Retinal pigment epithelial cell (primary cell): Measurements from ENCODE around the gene CD3D.
"Not testable (repeated sequence)": the region's sequence is repeated elsewhere in the genome, so short reads cannot be mapped to it uniquely, and the experiment has no call there.

ENCODE experiments used
- DNase-seq: peaks from one replicate; pipeline ENCODE4 v3.0.0-alpha.2; 2010; ENCODE audit warnings: low read depth
- H3K4me3 ChIP-seq: 2 replicates; pipeline ENCODE4 v1.5.1; 2011; ENCODE audit warnings: mild to moderate bottlenecking, low read length, control low read depth, moderate library complexity
- TF ChIP-seq, protein P1 (sequence below): conservative IDR thresholded peaks from 2 replicates; pipeline ENCODE4 v1.5.1; 2011; ENCODE audit warnings: low read depth, low read length, control low read depth, inconsistent platforms

The CD3D gene

DNA sequence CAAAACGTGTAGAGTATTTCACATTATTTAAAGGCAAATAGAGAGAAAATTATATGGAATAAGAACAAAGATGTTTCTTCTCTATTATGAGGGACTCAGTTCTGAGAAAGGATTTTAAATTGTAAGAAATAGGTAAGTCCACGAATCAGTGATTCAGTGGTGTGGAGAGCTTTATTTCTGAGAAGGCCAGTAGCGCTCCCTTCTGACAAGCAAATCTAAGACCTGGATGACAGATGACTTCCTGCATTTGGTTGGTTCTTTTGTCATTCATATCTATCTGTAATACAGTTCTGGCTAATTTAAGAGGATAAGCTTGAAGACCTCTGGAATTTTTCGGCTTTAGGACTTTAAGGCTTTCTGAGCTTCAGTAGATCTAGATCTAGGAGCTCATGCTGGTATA lies 31.0 kb downstream of the CD3D start:
- no peak for DNase-seq
- TF ChIP-seq, protein P1, sequence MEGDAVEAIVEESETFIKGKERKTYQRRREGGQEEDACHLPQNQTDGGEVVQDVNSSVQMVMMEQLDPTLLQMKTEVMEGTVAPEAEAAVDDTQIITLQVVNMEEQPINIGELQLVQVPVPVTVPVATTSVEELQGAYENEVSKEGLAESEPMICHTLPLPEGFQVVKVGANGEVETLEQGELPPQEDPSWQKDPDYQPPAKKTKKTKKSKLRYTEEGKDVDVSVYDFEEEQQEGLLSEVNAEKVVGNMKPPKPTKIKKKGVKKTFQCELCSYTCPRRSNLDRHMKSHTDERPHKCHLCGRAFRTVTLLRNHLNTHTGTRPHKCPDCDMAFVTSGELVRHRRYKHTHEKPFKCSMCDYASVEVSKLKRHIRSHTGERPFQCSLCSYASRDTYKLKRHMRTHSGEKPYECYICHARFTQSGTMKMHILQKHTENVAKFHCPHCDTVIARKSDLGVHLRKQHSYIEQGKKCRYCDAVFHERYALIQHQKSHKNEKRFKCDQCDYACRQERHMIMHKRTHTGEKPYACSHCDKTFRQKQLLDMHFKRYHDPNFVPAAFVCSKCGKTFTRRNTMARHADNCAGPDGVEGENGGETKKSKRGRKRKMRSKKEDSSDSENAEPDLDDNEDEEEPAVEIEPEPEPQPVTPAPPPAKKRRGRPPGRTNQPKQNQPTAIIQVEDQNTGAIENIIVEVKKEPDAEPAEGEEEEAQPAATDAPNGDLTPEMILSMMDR: no peak
- H3K4me3 ChIP-seq: no peak overlapping the region

DNA sequence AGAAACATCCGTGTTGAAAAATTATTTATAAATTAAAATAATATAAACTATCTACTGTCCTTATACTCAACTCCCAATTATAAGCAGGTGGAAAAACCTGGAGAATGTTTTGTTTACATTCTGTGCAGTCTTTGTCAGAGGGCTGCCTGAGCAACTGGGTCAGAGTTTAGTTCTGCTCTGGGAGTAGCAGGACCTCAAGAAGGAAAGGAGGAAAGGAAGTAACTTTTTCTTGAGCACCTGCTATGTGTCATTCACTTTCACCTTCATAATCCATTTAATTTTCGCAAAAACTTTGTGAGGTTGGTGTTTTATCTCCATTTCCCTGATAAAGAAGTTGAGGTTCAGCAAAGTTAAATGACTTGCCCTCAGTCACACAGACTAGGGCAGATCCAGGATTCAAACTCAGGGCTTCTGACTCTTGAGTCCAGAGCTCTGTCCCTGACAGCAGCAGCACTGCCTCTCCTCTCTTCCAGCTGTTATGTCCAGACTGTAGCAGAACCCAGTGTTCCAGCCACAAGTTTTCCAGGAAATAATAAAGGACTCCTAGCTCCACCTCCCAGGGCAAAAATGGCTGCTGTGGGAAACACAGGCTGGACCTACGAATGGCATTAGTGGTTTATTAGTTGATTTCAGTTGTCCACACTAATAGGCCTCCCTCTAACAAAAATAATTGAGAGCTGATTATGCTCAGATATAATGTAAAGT lies 31.6 kb downstream of the CD3D start:
- no peak overlapping the region for H3K4me3 ChIP-seq
- no peak for DNase-seq
- TF ChIP-seq, protein P1: no peak

DNA sequence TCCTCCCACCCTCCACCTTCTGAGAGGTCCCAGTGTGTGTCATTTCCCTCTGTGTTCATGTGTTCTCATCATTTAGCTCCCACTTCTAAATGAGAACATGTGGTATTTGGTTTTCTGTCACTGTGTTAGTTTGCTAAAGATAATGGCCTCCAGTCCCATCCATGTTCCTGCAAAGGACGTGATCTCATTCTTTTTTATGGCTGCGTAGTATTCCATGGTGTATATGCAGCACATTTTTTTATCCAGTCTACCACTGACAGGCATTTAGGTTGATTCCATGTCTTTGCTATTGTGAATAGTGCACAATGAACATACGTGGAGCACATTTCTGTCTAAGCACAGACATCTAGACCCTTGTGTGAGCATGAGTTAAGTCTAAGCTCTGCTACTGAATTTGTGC lies 32.2 kb downstream of the CD3D start:
- DNase-seq: no peak
- TF ChIP-seq, protein P1: no peak
- no peak overlapping the region for H3K4me3 ChIP-seq

DNA sequence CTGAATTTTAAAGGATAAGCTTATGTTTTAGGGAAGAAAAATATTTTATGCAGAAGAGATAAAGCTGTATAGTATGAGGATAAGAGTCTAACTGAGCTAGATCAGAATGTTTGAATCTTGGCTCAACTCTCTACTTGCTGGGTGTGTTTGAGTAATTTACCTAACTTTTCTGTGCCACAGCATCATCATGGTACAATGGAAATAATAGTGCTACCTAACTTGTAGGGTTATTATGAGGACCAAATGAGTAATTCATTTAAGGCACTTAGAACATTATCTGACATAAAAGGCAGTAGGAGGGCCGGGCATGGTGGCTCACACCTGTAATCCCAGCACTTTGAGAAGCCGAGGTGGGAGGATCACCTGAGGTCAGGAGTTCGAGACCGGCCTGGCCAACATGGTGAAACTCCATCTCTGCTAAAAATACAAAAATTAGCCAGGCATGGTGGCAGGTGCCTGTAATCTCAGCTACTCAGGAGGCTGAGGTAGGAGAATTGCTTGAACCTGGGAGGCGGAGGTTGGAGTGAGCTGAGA lies 33.4 kb downstream of the CD3D start:
- DNase-seq, H3K4me3 ChIP-seq: not testable (repeated sequence)

DNA sequence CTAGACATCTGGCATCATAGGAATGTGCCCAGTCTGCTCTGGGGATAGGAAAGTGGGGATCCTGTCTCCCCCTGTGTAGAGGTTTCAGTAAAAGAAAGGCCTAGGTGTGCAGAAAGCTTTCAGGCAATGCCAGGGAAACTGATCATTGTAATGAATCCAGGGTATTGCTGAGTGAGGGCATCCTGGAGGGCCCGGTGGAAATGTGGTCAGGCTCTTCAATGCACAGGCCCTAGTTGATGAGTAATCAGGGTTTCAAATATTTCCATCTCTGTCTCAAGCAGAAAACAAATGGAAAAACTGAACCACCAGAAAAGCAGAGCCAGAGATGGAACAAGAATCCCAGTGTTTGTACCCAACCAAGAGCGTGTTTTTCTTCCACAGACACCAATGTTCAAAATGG lies 35.9 kb downstream of the CD3D start:
- no peak overlapping the region for H3K4me3 ChIP-seq
- TF ChIP-seq, protein P1: no peak
- no peak for DNase-seq

DNA sequence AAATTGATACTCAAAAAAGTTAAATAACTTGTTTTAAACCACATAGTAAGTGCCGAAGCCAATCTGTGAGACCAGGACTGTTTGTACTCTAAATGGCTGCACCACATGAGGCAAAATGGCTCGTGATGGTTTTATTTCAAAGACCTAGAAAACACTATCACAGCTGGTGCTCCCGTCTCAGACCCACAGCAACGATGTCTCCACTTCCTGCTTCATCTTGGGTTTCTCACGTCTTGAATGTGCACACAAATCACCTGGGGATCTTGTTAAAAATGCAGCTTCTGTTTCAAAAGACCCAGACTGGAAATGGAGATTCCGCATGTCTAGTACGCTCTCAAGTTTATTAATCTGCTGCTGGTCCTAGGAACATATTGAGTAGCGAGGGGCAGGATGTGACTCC lies 36.8 kb downstream of the CD3D start:
- no peak overlapping the region for H3K4me3 ChIP-seq
- TF ChIP-seq, protein P1: no peak

DNA sequence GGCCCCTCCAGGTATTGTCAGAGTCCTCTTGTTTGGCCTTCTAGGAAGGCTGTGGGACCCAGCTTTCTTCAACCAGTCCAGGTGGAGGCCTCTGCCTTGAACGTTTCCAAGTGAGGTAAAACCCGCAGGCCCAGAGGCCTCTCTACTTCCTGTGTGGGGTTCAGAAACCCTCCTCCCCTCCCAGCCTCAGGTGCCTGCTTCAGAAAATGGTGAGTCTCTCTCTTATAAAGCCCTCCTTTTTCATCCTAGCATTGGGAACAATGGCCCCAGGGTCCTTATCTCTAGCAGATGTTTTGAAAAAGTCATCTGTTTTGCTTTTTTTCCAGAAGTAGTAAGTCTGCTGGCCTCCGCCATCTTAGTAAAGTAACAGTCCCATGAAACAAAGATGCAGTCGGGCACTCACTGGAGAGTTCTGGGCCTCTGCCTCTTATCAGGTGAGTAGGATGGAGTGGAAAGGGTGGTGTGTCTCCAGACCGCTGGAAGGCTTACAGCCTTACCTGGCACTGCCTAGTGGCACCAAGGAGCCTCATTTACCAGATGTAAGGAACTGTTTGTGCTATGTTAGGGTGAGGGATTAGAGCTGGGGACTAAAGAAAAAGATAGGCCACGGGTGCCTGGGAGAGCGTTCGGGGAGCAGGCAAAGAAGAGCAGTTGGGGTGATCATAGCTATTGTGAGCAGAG lies 37.8 kb downstream of the CD3D start, which contains the start of gene CD3E:
CD3E (plus strand) TSS at position 163 of the 681 bp plus-strand sequence; CDS start at position 386, 223 bp downstream.
- no peak within 1 kb of the TSS for H3K4me3 ChIP-seq
- DNase-seq: no peak
- TF ChIP-seq, protein P1: no peak

More for the DNA sequence above, 36.8 kb downstream of the CD3D start:
- no peak for DNase-seq
